ENCODE data around the gene MAPK8.

Gene MAPK8

GRCh38 chr10:48447356-48448215 lies 141.1 kb downstream of the MAPK8 start:
- DNase-seq (ENCODE audit: low read depth in 3 of 3, low spot score in 1 of 3), result no peak

- DNase-seq (ENCODE audit: low read depth in 3 of 3, low spot score in 1 of 3), result no peak
Observed at GRCh38 chr10:48448796-48449195, 142.3 kb downstream of the MAPK8 start.

GRCh38 chr10:48449501-48450232 lies 143.2 kb downstream of the MAPK8 start:
- no peak for DNase-seq (ENCODE audit: low read depth in 3 of 3, low spot score in 1 of 3)

GRCh38 chr10:48450233-48450740 lies 143.8 kb downstream of the MAPK8 start:
- no peak for DNase-seq (ENCODE audit: low read depth in 3 of 3, low spot score in 1 of 3)

GRCh38 chr10:48450741-48451466 lies 144.4 kb downstream of the MAPK8 start:
- DNase-seq (ENCODE audit: low read depth in 3 of 3, low spot score in 1 of 3), result no peak

- DNase-seq (ENCODE audit: low read depth in 3 of 3, low spot score in 1 of 3), result no peak
Observed at GRCh38 chr10:48451969-48452878, 145.7 kb downstream of the MAPK8 start.

- DNase-seq (ENCODE audit: low read depth in 3 of 3, low spot score in 1 of 3), result no peak
Observed at GRCh38 chr10:48452879-48453412, 146.5 kb downstream of the MAPK8 start.

- DNase-seq (ENCODE audit: low read depth in 3 of 3, low spot score in 1 of 3), result no peak
Observed at GRCh38 chr10:48453451-48454301, 147.2 kb downstream of the MAPK8 start.

GRCh38 chr10:48454302-48455054 lies 148.0 kb downstream of the MAPK8 start:
- DNase-seq (ENCODE audit: low read depth in 3 of 3, low spot score in 1 of 3), result no peak

GRCh38 chr10:48455055-48455391 lies 148.5 kb downstream of the MAPK8 start:
- DNase-seq (ENCODE audit: low read depth in 3 of 3, low spot score in 1 of 3), result no peak

GRCh38 chr10:48455392-48456151 lies 149.1 kb downstream of the MAPK8 start:
- no peak for DNase-seq (ENCODE audit: low read depth in 3 of 3, low spot score in 1 of 3)

GRCh38 chr10:48456361-48456804 lies 149.9 kb downstream of the MAPK8 start:
- DNase-seq (ENCODE audit: low read depth in 3 of 3, low spot score in 1 of 3), result no peak

GRCh38 chr10:48456808-48457761 lies 150.6 kb downstream of the MAPK8 start:
- DNase-seq (ENCODE audit: low read depth in 3 of 3, low spot score in 1 of 3), result no peak

- no peak for DNase-seq (ENCODE audit: low read depth in 3 of 3, low spot score in 1 of 3)
Observed at GRCh38 chr10:48457949-48458661, 151.6 kb downstream of the MAPK8 start.

- DNase-seq (ENCODE audit: low read depth in 3 of 3, low spot score in 1 of 3), result no peak
Observed at GRCh38 chr10:48458662-48459048, 152.2 kb downstream of the MAPK8 start.
